ENCODE measurements around the gene MGARP.
"Not testable (repeated sequence)": the region's sequence is repeated elsewhere in the genome, so short reads cannot be mapped to it uniquely, and the experiment has no call there.

MGARP gene

GRCh38 chr4:139295206-139295941, 15.3 kb upstream of the MGARP start:
- DNase-seq, result peak; percentile 86 to 100

GRCh38 chr4:139286186-139286698, 6.2 kb upstream of the MGARP start:
- no peak for DNase-seq

GRCh38 chr4:139282721-139283075, 2.7 kb upstream of the MGARP start:
- DNase-seq, result no peak

- no peak for DNase-seq
Measured at GRCh38 chr4:139282065-139282720, 2.2 kb upstream of the MGARP start.

GRCh38 chr4:139278912-139279759, 889 bp downstream of the MGARP start:
- no peak for DNase-seq

GRCh38 chr4:139278485-139278884, 1.5 kb downstream of the MGARP start:
- no peak for DNase-seq

GRCh38 chr4:139275281-139275735, 4.7 kb downstream of the MGARP start:
- DNase-seq, result no peak

- no peak for DNase-seq
Measured at GRCh38 chr4:139274790-139275189, 5.2 kb downstream of the MGARP start.

- no peak for DNase-seq
Measured at GRCh38 chr4:139273835-139274234, 6.2 kb downstream of the MGARP start.

GRCh38 chr4:139267301-139267700, 12.7 kb downstream of the MGARP start:
- no peak for DNase-seq

- DNase-seq, result peak; percentile 62 to 67
Measured at GRCh38 chr4:139266583-139267257, 13.3 kb downstream of the MGARP start.

- no peak for DNase-seq
Measured at GRCh38 chr4:139266208-139266582, 13.8 kb downstream of the MGARP start.

- no peak for DNase-seq
Measured at GRCh38 chr4:139265654-139266053, 14.4 kb downstream of the MGARP start.

GRCh38 chr4:139256349-139256748, 23.7 kb downstream of the MGARP start:
- DNase-seq, result no peak

GRCh38 chr4:139255581-139255980, 24.4 kb downstream of the MGARP start:
- not testable (repeated sequence) for DNase-seq

- no peak for DNase-seq
Measured at GRCh38 chr4:139253713-139254112, 26.3 kb downstream of the MGARP start.

GRCh38 chr4:139253046-139253445, 27.0 kb downstream of the MGARP start:
- no peak for DNase-seq

GRCh38 chr4:139247700-139248238, 32.3 kb downstream of the MGARP start:
- no peak for DNase-seq

GRCh38 chr4:139247241-139247640, 32.8 kb downstream of the MGARP start:
- no peak for DNase-seq

- DNase-seq, result no peak
Measured at GRCh38 chr4:139246166-139246565, 33.9 kb downstream of the MGARP start.

GRCh38 chr4:139245590-139245989, 34.4 kb downstream of the MGARP start:
- no peak for DNase-seq

All from inflammatory macrophage treated with lipopolysaccharide for 1 hour (primary cell).